ENCODE data around the gene STPG3.

STPG3 gene

GRCh38 chr9:137229903-137230704 is 21.0 kb upstream of the STPG3 start:
- TF ChIP-seq SIN3A (IDR thresholded peaks at IDR 0.05; ENCODE audit: borderline replicate concordance, insufficient read depth, low read length) = no peak

DNA sequence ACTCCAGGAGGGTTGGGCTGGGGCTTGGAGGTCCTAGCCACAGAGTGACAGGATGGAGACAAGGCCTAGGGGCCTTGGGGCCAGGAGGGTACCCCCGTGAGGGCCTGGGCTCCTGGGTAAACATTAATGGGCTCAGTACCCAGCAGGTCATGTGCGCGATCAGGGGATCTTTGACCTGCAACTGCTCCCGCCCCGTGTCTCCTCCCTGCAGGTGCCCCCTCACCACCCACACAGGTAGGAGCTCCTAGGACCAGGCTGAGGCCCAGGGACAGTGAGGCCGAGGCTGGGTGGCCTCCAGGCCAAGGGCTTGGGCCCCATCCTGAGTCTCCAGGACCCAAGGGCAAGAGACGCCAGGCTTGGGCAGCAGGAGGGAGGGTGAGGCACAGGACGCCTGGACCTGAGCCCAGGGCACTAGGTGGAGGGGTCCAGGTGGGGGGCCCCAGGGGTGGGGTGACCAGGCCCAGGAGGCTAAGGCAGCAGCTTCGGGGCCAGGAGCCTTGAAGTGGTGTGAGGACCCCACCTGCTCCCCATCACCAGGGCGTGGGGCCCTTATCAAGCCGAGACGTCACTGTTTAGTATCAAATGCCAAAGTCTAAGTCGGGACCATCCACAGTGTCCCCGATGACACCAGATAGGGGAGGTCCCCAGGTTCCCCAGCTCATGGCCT is 20.2 kb upstream of the STPG3 start, which contains the start of gene SLC34A3:
SLC34A3 (plus strand) TSS at position 197 of the 667 bp plus-strand sequence. CDS start 802 bp downstream, outside the sequence.
- TF ChIP-seq TAF1 (IDR thresholded peaks at IDR 0.05; ENCODE audit: borderline replicate concordance, insufficient read depth, low read length) = no peak
- no peak for TF ChIP-seq FOXP2 (optimal IDR thresholded peaks at IDR 0.05; ENCODE audit: borderline replicate concordance, extremely low read depth, extremely low read length, insufficient read depth)
- no peak for TF ChIP-seq POLR2AphosphoS5 (IDR thresholded peaks at IDR 0.05; ENCODE audit: low read depth, low read length)
- no peak for TF ChIP-seq SIN3A (IDR thresholded peaks at IDR 0.05; ENCODE audit: borderline replicate concordance, insufficient read depth, low read length)
- no peak for TF ChIP-seq REST (IDR thresholded peaks at IDR 0.05; ENCODE audit: insufficient read depth in 1 of 2, low read depth in 2 of 2, low read length in 2 of 2)

DNA sequence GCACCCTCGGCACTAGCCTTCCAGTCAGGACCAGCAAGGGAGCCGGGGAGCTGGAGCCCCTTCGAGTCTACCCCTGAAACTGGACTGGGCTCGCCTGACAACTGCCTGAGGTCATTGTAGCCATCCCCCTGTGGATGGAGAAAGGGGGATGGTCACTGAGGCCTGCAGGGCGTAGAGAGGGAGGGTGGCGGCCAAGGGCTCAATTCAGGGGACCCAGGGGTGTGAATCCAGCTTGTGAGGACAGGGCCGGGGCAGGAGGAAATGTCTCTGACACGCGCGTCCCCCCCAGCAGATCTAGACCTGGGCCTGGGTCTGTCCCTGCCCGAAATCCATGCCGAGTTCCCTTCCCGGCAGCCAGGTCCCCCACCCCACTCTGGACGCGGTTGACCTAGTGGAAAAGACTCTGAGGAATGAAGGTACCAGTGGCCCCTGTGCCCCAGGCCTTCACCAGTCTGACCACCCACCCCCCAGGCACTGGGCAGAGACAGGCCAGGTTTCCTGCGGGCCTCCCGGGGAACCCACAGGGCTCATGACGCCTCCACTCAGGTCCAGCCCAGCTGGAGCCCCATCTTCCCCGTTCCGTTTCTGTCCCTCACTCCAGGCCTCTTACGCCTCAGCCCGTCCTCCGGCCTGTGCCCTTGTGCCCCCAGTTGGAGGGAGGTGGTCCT is 19.6 kb upstream of the STPG3 start:
- TF ChIP-seq POLR2AphosphoS5 (IDR thresholded peaks at IDR 0.05; ENCODE audit: low read depth, low read length) (no peak), TAF1 (IDR thresholded peaks at IDR 0.05; ENCODE audit: borderline replicate concordance, insufficient read depth, low read length) (no peak), FOXP2 (optimal IDR thresholded peaks at IDR 0.05; ENCODE audit: borderline replicate concordance, extremely low read depth, extremely low read length, insufficient read depth) (no peak), SIN3A (IDR thresholded peaks at IDR 0.05; ENCODE audit: borderline replicate concordance, insufficient read depth, low read length) (no peak), REST (IDR thresholded peaks at IDR 0.05; ENCODE audit: insufficient read depth in 1 of 2, low read depth in 2 of 2, low read length in 2 of 2) (no peak)

DNA sequence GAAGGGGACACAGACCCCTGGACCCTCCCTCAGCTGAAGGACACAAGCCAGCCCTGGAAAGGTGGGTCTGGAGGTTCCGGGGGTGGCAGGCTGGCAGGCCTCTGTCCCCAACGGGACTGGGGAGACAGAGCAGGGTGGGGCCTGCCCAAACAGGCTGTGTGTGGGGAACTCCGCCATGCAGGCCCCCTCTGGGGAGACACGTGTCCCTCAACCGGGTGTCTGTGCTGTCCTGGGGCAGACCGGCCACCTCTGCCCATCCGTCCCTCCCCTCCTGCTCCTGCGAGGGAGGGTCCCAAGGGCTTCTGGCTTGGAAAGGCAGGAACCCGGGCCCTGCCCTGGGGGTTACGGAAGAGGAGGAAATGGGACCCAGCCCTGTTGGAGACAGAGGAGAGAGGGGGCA is 19.0 kb upstream of the STPG3 start:
- no peak for TF ChIP-seq SIN3A (IDR thresholded peaks at IDR 0.05; ENCODE audit: borderline replicate concordance, insufficient read depth, low read length)
- TF ChIP-seq TAF1 (IDR thresholded peaks at IDR 0.05; ENCODE audit: borderline replicate concordance, insufficient read depth, low read length) = no peak
- no peak for TF ChIP-seq FOXP2 (optimal IDR thresholded peaks at IDR 0.05; ENCODE audit: borderline replicate concordance, extremely low read depth, extremely low read length, insufficient read depth)
- TF ChIP-seq REST (IDR thresholded peaks at IDR 0.05; ENCODE audit: insufficient read depth in 1 of 2, low read depth in 2 of 2, low read length in 2 of 2) = no peak
- TF ChIP-seq POLR2AphosphoS5 (IDR thresholded peaks at IDR 0.05; ENCODE audit: low read depth, low read length) = no peak

GRCh38 chr9:137232510-137232909 is 18.6 kb upstream of the STPG3 start:
- TF ChIP-seq SIN3A (IDR thresholded peaks at IDR 0.05; ENCODE audit: borderline replicate concordance, insufficient read depth, low read length) (no peak), TAF1 (IDR thresholded peaks at IDR 0.05; ENCODE audit: borderline replicate concordance, insufficient read depth, low read length) (no peak), POLR2AphosphoS5 (IDR thresholded peaks at IDR 0.05; ENCODE audit: low read depth, low read length) (no peak), REST (IDR thresholded peaks at IDR 0.05; ENCODE audit: insufficient read depth in 1 of 2, low read depth in 2 of 2, low read length in 2 of 2) (no peak), FOXP2 (optimal IDR thresholded peaks at IDR 0.05; ENCODE audit: borderline replicate concordance, extremely low read depth, extremely low read length, insufficient read depth) (no peak)

Data from PFSK-1 (cell line).